HG02642 (cell line): ENCODE measurements around the gene UNG.
A peak's percentile ranks its signal among the peaks of the same experiment; 100 is the strongest.
"Not testable (repeated sequence)": the region's sequence is repeated elsewhere in the genome, so short reads cannot be mapped to it uniquely, and the experiment has no call there.

ENCODE experiments used
- ATAC-seq: cut with Tn5 transposase; IDR thresholded peaks from one replicate; pipeline ENCODE4 v1.9.1; 2021; ENCODE audit warnings: mild to moderate bottlenecking; ENCODE audit not compliant: unreplicated experiment, poor library complexity

Gene UNG

GRCh38 chr12:109097435-109098182 lies at the start of gene UNG:
UNG (plus strand) TSS chr12:109097597; CDS start chr12:109097680, 83 bp downstream.
- ATAC-seq: peak; percentile 93

- ATAC-seq: not testable (repeated sequence)
These were observed 48.7 kb upstream of the UNG start for GRCh38 chr12:109048706-109049105.

DNA sequence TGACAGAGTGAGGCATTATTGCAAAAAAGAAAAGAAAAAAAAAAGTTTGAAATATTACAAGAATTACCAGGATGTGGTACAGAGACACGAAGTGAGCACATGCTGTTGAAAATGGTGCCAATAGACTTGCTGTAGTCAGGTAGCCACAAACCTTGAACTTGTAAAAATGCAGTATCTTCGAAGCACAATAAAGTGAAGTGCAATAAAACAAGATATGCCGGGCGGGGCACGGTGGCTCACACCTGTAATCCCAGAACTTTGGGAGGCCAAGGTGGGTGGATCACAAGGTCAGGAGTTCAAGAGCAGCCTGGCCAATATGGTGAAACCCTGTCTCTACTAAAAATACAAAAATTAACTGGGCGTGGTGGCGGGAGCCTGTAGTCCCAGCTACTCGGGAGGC lies 47.6 kb upstream of the UNG start:
- not testable (repeated sequence) for ATAC-seq

- no peak for ATAC-seq
These were observed 45.3 kb upstream of the UNG start for GRCh38 chr12:109052097-109052413.

GRCh38 chr12:109052414-109053323 lies 44.7 kb upstream of the UNG start, which contains the start of gene USP30:
USP30 (plus strand) TSS chr12:109052576; CDS start chr12:109052679, 103 bp downstream.
- peak; percentile 87 for ATAC-seq

- ATAC-seq: no peak
These were observed 43.8 kb upstream of the UNG start for GRCh38 chr12:109053382-109054123.

DNA sequence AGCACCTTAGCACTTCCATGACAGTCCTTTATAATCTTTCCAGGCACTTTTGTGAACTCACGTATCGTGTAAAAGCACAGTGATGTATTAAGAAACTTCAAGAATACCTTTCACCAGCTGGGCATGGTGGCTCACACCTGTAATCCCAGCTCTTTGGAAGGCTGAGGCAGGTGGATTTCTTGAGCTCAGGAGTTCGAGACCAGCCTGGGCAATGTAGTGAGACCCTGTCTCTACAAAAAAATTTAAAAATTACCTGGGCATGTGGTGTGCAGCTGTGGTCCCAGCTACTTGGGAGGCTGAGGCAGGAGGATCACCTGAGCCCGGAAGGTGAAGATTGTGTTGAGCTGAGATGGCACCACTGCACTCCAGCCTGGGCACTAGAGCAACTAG lies 43.3 kb upstream of the UNG start:
- ATAC-seq: not testable (repeated sequence)

- ATAC-seq: no peak
These were observed 42.9 kb upstream of the UNG start for GRCh38 chr12:109054520-109054919.

DNA sequence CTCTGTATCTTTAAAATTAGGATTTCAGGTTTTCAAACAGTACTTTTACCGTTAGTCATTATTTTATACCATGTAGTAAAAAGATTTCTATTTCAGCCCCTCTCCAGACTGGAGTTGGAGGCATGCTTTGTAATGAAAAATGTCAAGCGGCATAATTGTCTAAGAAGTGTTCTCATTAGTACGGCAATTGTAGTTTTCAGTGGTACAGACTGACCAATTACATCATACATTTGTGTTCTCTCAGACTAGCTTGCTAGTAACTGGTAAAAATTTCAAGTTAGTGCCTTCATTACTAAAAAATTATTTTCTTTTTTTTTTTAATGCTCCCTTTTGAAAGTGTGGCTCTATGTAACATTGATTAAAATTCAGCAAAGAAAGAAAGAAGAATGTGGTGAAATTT lies 40.5 kb upstream of the UNG start:
- no peak for ATAC-seq

- ATAC-seq: no peak
These were observed 40.0 kb upstream of the UNG start for GRCh38 chr12:109057376-109057775.

- no peak for ATAC-seq
These were observed 38.6 kb upstream of the UNG start for GRCh38 chr12:109058773-109059172.

DNA sequence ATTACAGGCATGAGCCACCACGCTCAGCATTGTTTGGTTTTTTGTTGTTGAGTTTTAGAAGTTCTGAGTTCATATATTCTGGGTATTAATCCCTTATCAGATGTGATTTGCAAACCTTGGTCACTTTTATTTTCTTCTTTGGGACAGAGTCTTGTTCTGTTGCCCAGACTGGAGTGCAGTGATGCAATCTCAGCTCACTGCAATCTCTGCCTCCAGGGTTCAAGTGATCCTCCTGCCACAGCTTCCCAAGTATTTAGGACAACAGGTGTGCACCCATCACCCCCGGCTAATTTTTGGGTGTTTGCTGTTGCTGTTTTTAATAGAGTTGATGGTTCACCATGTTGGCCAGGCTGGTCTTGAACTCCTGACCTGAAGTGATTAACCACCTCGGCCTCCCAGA lies 33.3 kb upstream of the UNG start:
- ATAC-seq: no peak

- no peak for ATAC-seq
These were observed 32.1 kb upstream of the UNG start for GRCh38 chr12:109065154-109065852.

DNA sequence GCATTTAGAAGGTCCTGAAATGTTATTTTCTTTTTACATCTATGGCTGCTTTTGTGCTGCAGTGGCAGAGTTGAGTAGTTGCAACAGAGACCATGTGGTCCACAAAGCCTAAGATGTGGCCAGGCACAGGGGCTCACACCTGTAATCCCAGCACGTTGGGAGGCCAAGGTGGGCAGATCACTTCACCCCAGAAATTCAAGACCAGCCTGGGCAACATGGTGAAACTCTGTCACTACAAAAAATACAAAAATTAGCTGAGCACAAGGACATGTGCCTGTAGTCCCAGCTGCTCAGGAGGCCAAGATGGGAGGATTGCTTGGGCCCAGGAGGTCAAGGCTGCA lies 31.6 kb upstream of the UNG start:
- no peak for ATAC-seq

- ATAC-seq: no peak
These were observed 27.8 kb upstream of the UNG start for GRCh38 chr12:109069307-109070271.

GRCh38 chr12:109074866-109075265 lies 22.5 kb upstream of the UNG start:
- ATAC-seq: no peak

GRCh38 chr12:109082751-109083150 lies 14.6 kb upstream of the UNG start:
- no peak for ATAC-seq

GRCh38 chr12:109084425-109084824 lies 13.0 kb upstream of the UNG start:
- ATAC-seq: no peak

- ATAC-seq: no peak
These were observed 11.8 kb upstream of the UNG start for GRCh38 chr12:109085590-109085989.
